GM18499 (cell line): Measurements from ENCODE around the gene KSR2.
"Not testable (repeated sequence)": the region's sequence is repeated elsewhere in the genome, so short reads cannot be mapped to it uniquely, and the experiment has no call there.

Source experiments
- ATAC-seq: cut with Tn5 transposase; IDR thresholded peaks from one replicate; pipeline ENCODE4 v1.9.1; 2021; ENCODE audit warnings: moderate number of reproducible peaks; ENCODE audit not compliant: insufficient read depth, unreplicated experiment

Gene KSR2

DNA sequence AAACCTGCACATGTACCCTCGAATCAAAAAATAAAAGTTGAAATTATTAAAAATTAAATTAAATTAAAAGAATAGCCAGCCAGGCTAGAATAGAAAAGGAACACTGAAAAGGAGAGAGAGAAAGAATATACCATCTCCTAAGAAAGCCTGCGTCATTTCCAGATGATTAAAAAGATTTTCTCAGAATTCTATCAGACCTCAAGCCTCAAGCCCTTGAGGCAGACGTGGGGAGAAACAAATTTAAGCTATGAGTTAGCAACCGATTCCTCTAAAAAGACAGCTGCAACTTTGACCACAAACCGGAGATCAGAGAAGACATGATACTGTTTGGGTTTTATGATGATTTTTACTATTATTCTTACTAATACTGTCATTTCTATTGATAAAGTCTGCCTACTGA lies 138.3 kb downstream of the KSR2 start:
- ATAC-seq = no peak

DNA sequence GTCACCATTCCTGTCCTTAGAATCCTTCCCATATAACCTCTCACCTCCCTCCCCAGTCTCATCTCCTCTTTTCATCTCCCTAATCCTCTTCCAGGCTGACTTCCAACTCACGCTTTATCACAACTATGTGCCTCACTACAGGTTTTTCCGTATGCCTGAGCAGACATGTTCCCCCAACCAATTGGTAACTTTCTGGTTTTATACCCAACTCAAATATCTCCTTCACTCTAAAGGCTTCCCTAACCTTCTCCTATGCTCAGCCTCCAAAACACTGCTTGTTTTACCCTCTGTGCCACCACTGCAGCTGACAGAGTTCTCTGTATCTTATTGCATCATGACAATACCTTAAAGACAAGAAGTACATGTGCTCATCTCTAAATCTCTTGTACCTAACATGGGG lies 139.7 kb downstream of the KSR2 start:
- ATAC-seq = no peak

DNA sequence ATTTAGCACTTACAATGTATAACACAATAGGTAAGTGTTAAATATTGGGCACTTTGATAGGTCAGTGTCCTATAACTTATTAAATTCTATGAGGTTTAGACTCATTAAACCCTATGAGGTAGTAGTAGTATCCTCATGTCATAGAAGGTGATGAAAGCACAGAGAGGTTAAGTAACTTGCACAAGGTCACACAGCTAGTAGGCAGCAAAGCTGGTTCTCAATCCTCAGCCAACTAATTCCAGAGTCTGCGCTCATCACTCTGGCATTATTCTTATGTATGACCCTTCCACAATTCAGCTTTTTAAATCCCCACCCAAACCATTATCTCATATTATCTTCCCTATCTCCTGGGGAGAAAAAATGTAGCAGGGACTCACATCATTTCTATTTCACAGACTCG lies 141.1 kb downstream of the KSR2 start:
- ATAC-seq = no peak

DNA sequence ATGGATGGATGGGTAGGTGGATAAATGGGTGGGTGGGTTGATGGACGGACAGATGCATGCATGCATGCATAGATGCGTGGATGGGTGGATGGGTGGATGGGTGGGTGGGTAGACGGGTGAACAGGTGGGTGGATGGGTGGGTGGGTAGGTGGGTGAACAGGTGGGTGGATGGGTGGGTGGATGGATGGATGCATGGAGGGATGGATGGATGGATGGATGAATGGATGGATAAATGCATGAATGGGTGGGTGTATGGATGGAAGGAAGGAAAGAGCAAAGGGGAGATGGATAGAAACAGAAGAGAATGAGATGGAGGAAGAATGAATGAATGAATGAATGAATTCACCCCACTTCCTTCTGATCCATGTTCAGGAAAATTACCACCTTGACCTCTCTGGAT lies 143.0 kb downstream of the KSR2 start:
- ATAC-seq = no peak

DNA sequence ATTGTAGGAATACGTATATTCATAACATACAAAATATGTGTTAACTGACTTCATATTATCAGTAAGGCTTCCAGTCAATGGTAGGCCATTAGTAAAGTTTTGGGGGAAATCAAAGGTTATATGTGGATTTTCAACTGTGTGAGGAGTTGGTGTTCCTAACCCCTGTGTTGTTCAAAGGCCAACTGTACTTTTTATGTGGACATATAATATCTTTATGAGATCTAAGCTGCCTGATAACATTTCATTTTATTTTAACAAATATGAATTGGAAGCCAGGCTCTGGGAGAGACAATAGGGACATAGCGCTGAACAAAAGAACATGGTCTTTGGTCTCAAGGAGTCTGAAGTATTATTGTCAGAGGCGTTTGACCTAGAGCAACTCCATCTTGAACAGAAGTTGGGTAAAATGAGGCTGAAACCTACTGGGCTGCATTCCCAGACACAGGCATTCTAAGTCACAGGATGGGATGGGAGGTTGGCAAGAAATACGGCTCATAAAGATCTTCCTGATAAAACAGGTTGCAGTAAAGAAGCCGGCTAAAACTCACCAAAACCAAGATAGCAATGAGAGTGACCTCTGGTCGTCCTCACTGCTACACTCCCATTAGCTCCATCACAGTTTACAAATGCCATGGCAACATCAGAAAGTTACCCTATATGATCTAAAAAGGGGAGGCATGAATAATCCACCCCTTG lies 147.2 kb downstream of the KSR2 start:
- no peak for ATAC-seq

DNA sequence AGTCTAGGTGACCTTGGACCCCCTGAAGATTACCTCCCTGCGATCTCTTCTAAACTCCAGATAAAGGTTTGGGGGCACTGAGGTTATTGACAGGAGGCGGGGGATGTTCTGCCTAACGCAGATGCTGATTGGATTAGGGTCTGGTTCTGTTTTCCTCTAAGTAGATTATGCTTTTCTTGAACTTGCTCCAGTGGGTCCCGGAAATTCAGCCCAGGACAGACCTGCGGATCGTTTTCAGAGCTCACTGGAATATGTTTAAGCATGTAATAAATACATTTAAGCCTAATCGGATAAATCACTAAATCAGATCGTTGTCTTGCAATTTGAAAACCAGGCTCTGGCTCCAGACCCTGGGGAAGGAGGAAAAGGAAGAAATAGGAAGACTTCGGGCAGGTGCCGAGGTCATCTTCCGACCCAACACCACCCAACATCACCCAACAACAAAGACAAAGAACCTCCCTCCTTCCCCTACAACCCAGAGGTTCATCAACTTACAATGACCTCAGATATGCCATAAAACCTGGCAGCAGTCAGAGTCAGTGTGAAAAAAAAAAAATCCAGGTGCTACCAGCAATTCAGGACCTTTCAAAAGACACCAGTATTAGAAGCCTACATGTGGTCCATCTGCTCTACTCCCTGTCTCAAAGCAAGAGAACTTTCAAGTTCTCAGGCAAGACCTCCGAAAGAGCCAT lies 148.4 kb downstream of the KSR2 start:
- no peak for ATAC-seq

DNA sequence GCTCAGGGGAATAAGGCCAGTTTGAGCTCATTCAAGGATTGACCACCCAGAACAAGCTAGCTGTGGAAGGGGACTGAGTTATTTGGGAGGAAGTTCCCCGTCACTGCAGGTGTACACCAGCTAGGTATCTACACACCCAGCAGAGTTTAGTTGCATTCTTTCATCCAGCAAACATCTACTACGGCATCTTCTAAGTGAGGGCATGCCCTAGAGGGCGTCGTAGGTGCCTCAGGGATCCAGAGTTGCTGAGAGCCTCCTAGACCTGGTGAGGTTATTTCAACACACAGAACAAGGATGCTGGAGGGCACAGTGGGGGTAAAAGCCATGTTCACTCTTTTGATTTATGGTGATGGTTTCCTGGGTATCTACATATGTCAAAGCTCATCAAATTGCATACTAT lies 149.6 kb downstream of the KSR2 start:
- ATAC-seq = no peak

DNA sequence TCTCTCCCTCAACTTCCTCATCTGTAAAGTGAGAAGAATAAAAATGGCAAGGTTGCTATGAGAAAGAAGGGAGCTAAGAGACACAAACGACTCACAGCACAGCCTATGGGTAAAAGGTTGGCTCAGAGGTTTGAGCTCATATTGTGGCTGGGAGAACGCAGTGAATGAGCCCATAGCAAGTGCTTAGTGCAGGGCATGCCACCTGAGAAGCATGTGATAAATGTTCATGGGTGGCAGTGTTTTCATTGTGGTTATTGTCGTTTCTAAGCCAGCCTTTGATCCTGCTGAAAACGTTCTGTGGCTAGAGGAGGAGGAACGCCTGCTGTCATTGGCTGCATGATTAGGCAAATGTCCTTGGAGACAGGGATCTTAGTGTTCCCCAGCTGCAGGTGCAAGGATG lies 150.4 kb downstream of the KSR2 start:
- no peak for ATAC-seq

DNA sequence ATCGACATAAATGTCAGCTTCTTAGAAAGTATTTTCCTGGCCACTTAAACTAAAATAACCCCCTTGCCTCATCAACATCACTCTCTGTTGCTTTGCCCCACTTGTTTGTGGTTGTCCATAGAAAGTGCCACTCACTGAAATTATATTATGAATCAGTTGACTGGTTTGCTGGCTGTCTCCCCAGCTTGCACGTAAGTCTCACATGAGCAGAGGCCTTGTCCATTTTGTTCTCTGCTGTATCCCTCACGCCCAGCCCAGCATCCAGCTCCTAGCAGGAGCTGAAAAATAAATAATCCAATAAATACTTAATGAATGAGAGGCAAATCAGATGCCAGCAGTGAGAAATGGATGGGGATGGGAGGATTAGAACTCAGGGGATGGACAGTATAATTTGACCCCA lies 159.3 kb downstream of the KSR2 start:
- ATAC-seq = no peak

DNA sequence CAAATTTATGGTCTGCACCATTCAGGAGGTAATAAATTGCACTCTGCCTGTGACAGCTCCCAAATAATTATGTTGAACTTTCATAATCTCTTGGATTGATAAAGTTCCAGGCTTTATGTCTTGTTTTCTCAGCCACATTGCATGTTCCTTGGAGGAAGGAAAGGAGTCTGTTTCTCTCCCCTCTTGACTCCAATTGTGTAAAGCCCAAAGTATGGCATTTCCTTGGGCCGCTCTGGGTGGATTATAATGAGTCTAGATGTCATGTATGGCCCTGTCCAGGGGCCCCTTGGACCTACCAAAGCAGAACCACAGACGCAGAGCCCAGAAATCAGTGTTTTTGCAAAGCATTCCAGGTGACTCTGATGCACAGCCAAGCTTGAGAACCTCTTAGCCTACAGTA lies 160.8 kb downstream of the KSR2 start:
- no peak for ATAC-seq

DNA sequence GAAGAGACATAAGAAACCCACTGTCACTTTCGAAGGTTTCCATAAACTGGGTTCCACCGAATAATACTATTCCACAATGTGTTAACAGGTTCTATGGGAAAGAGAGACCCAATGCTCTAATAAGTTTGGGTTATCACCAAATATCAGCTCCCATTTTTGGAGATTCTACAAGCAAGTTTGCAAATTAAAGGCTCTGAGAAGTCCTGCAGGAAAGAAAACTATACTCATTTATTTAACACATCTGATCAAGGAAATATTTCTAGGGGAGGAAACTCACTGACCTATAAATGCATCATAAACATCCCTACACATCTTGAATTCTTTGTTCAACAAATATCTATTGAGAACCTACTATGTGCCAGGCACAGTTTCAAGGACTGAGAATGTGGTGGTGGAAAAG lies 161.4 kb downstream of the KSR2 start:
- ATAC-seq = no peak

DNA sequence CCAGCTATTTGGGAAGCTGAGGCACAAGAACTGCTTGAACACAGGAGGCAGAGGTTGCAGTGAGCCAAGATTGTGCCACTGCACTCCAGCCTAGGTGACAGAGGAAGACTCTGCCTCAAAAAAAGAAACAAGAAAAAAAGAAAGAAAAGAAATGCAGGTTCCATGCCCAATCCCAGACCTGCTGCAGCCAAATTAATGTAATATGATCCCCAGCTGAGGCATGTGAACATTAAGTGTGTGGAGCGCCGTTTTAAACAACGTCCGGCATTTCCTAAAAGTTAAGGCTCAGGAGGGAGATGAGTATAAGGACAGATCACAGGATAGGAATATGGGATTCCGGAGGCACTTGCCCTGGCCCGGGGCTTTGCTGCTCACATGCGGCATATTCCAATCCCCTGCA lies 162.9 kb downstream of the KSR2 start:
- ATAC-seq = no peak

DNA sequence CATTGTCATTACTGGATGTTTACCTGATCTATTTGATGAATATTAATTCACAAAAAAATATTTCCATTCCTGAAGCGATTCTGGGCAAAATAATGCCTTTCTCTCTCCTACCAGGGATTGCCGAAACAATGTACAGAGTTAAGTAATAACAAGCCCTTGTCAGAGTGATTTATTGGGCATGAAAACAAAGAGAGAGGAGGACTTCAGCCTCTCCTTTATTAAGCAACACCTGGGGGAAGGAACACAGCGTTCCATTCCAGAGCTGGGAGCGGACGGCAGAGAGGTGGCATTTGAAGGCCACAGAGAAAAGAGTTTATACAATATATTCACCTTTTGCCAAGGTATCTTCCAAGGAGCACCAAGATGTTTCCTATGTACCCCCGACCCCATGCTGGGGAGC lies 165.8 kb downstream of the KSR2 start:
- no peak for ATAC-seq

DNA sequence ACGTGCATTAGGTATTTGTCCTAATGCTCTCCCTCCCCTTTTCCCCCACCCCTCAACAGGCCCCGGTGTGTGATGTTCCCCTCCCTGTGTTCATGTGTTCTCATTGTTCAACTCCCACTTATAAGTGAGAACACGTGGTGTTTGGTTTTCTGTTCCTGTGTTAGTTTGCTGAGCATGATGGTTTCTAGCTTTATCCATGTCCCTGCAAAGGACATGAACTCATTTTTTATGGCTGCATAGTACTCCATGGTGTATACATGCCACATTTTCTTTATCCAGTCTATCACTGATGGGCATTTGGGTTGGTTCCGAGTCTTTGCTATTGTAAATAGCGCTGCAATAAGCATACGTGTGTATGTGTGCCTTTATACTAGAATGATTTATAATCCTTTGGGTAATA lies 168.1 kb downstream of the KSR2 start:
- ATAC-seq = not testable (repeated sequence)

DNA sequence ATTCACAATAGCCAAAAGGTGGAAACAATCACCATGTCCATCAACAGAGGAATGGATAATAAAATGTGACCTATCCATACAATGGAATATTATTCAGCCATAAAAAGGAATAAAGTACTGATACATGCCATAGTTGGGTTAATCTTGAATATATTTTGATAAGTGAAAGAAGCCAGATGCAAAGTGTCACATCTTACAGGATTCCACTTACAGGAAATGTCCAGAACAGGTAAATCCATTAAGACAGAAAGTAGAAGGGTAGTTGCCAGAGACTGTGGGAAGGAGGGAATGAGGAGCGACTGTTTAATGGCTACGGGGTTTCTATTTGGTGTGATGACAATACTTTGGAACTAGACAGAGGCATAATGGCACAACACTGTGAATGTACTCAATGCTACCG lies 171.6 kb downstream of the KSR2 start:
- no peak for ATAC-seq

DNA sequence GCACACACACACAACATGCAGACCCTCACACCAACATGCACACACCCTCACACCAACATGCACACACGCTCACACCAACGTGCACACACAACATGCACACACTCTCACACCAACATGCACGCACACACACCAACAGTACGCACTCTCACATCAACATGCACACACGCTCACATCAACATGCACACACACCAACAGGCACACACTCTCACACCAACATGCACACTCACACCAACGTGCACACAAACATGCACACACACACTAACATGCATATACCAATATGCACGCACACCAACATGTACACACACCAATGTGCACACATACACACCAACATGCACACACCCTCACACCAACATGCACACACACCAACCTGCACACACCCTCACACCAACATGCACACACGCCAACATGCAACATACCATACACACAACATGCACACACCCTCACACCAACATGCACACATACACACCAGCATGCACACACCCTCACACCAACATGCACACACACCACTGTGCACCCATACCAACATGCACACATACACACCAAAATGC lies 175.8 kb downstream of the KSR2 start:
- ATAC-seq = no peak

DNA sequence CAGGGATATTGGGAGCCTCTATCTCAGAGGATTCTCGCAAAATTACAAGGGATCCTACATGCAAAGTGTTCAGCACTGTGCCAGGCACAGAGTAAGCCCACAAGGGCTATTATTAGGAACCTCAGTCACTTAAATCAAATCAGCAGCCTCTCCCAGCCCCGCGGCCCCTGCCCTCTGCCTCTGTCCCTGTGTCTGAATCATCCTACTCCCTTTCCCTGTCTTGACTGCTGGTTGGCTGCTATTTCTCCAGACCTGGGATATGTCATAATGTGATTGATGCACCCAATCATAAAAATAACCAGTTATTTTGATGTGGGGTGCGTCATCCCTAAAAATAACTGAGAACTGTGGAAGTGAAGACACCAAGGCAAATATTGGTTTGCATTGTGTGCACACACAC lies 176.3 kb downstream of the KSR2 start:
- no peak for ATAC-seq

DNA sequence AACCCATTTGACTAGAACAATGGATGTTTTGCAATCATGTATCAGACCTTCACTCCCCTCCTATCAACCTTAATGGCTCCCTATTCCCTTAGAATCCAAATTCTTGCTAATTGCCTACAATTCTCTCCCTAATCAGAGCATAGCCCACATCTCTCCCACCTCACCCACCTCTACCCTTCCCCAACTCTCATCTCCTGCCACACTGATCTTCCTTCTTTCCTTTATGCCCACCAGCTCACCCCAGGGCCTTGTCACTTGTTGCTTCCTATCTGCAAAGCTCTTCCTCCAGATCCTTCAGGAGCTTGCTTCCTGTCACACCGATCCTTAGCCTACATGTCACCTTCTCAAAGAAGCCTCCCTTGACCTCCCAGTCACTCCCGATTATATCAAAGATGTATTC lies 177.8 kb downstream of the KSR2 start:
- no peak for ATAC-seq

DNA sequence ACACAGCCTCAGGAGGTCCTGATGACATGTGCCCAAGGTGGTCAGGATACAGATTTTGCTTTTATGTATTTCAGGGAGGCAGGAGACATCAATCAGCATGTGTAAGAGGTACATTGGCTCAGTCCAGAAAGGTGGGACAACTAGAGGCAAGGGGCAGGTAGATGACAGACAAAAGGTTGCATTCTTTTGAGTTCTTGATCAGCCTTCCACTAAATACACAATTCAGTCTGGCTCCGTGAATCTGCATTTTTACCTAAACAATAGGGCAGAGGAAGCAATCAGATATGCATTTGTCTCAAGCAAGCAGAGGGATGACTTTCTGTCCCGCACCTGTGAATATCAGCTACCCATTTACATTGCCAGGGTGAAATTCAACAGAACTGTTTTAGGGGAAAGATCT lies 178.6 kb downstream of the KSR2 start:
- ATAC-seq = no peak

DNA sequence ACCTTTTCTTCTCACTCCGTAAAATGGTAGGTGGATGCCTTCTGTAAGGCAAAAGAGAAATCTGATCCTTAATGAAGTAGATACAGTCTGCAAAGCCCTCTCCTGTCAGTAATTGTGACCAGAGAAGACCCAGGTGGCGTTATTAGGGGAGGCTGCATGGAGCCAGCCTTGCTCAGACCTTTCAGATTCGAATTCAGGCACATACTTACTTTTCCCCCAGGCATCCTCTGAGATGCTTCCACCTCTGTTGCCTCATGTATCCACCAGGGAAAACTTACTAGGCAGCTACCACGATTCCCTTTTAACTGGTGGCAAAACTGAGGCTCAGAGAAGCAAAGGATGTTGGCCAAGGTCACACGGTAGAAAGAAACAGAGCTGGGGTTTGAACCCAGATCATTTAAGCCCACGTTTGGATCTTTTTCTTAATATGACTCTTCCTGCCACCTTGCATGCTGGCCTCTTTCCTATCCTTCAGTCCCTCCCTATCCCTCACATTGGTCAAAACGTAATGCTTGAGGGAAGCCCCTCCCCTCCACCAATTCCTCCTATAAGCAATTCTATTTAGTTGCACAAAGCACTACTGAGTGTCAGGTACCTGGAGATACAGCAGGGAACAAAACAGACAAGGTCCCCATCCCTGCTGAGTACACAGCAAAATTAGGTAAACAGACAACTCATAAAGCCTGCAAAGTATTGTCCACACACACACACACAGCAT lies 179.4 kb downstream of the KSR2 start:
- no peak for ATAC-seq

DNA sequence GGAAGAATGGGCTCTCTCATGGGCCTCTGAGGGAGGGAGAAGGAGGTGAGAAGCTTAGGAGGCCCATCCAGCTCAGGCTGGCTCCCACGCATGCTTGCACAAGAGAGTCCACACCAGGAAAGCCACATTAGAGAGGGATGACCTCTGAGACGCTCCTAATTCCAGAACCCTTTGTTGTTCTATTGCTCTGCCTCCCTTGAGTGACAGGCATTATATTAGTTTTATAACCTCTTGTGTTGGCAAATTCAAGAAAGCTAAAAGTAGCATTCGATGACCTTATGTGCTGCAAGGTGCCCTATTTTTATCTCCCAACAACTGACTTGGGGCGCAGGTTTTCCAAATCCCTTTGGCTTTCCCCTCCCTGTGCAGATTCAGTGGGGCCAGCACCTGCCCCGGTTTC lies 190.1 kb downstream of the KSR2 start:
- no peak for ATAC-seq
